ENCODE data around the gene LUZP4. TPM values are rescaled to one million over a fixed set of nuclear protein-coding genes. Genes with fewer than 3 reads are reported as not detected.

The LUZP4 gene
- total RNA-seq, 1 donor from 2014 or later = not detected

DNA sequence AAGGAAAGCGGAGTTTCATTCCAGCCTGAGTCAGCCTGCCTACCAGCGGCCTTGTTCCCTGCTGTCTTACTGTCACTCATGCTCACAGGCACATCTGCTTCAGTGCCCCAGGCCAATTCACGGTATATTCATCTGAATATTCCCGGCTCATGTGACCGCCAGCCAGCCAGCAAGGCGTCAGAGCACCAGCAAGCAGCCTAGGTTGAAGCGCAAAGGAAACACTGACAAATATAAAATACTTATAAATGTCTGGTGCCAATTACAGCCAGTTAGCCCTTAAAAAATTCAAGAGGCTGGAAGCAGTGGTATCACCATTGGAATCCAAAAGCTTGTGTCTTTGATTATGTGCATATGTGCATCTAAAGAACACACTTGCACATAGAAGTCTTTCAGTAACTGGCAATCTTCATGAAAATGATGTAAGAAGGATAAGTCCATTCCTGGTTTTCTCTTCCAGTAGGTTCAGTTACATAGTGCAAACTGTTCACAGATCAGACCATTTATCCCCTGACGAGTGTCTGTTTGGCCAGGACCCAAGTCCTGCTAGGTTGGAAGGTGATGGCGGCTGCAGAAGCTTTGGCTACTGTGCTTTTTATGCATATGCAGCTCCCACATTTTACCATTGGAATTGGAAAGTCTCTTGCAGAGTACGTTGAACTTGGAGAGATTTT is 61.3 kb downstream of the LUZP4 start:
- H3K4me1 Mint-ChIP-seq (ENCODE audit: unreplicated experiment) = peaks cover 11% of the 10 kb centered on the region
- H3K27me3 Mint-ChIP-seq = no peaks in the 10 kb centered on the region
- H3K27ac Mint-ChIP-seq = no peak overlapping the region
- no peaks in the 10 kb centered on the region for H3K9me3 Mint-ChIP-seq
- TF ChIP-seq, protein P1, sequence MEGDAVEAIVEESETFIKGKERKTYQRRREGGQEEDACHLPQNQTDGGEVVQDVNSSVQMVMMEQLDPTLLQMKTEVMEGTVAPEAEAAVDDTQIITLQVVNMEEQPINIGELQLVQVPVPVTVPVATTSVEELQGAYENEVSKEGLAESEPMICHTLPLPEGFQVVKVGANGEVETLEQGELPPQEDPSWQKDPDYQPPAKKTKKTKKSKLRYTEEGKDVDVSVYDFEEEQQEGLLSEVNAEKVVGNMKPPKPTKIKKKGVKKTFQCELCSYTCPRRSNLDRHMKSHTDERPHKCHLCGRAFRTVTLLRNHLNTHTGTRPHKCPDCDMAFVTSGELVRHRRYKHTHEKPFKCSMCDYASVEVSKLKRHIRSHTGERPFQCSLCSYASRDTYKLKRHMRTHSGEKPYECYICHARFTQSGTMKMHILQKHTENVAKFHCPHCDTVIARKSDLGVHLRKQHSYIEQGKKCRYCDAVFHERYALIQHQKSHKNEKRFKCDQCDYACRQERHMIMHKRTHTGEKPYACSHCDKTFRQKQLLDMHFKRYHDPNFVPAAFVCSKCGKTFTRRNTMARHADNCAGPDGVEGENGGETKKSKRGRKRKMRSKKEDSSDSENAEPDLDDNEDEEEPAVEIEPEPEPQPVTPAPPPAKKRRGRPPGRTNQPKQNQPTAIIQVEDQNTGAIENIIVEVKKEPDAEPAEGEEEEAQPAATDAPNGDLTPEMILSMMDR (conservative IDR thresholded peaks at IDR 0.05) = no peak
- H3K4me3 Mint-ChIP-seq = no peak overlapping the region
- no peaks in the 10 kb centered on the region for H3K36me3 Mint-ChIP-seq
- no peak for DNase-seq (ENCODE audit: extremely low spot score, unreplicated experiment)

GRCh38 chrX:115356369-115356768 is 66.9 kb downstream of the LUZP4 start:
- Mint-ChIP-seq H3K4me1 (ENCODE audit: unreplicated experiment) (peaks cover 29% of the 10 kb centered on the region), H3K27me3 (no peaks in the 10 kb centered on the region), H3K36me3 (no peaks in the 10 kb centered on the region), H3K4me3 (no peak overlapping the region), H3K27ac (no peak overlapping the region), H3K9me3 (no peaks in the 10 kb centered on the region)
- DNase-seq (ENCODE audit: extremely low spot score, unreplicated experiment) = no peak
- TF ChIP-seq, protein P1 (conservative IDR thresholded peaks at IDR 0.05) = no peak

Other genes with a start within 250 kb of the LUZP4 start
- gene RBMXL3, start 100.3 kb upstream of the LUZP4 start, total RNA-seq (ENCODE audit: low replicate concordance) = not detected in 2 replicates
- 4.8 and 12.5 TPM in 2 replicates for gene LRCH2, start 55.6 kb upstream of the LUZP4 start, total RNA-seq (ENCODE audit: low replicate concordance)